Nephron progenitor cell (in vitro differentiated cells): ENCODE measurements around the gene ZFP90.
A peak's percentile ranks its signal among the peaks of the same experiment; 100 is the strongest.

Experiments used
- DNase-seq: peaks from one replicate; pipeline ENCODE4 v3.0.0; 2021
- H3K27ac Mint-ChIP-seq: 2 replicates; pipeline ENCODE4 v1.8.0; 2021; ENCODE audit warnings: mild to moderate bottlenecking, moderate library complexity, mixed read lengths
- H3K27me3 Mint-ChIP-seq: 2 replicates; pipeline ENCODE4 v1.8.0; 2021; ENCODE audit warnings: mild to moderate bottlenecking, low read depth, mixed read lengths; ENCODE audit not compliant: poor library complexity
- H3K36me3 Mint-ChIP-seq: 2 replicates; pipeline ENCODE4 v1.8.0; 2021; ENCODE audit warnings: low read depth, mixed read lengths
- H3K4me1 Mint-ChIP-seq: 2 replicates; pipeline ENCODE4 v1.8.0; 2021; ENCODE audit warnings: mixed read lengths
- H3K4me3 Mint-ChIP-seq: 2 replicates; pipeline ENCODE4 v1.8.0; 2021; ENCODE audit warnings: mild to moderate bottlenecking, moderate library complexity, mixed read lengths
- H3K9me3 Mint-ChIP-seq: 2 replicates; pipeline ENCODE4 v1.8.0; 2021; ENCODE audit warnings: mild to moderate bottlenecking, moderate library complexity, mixed read lengths
- CTCF ChIP-seq: fragments of 200-600 bp; sonication (generic); IDR thresholded peaks from 2 replicates; pipeline ENCODE4 v1.5.0; 2021; ENCODE audit warnings: antibody characterized with exemption

ZFP90 gene

DNA sequence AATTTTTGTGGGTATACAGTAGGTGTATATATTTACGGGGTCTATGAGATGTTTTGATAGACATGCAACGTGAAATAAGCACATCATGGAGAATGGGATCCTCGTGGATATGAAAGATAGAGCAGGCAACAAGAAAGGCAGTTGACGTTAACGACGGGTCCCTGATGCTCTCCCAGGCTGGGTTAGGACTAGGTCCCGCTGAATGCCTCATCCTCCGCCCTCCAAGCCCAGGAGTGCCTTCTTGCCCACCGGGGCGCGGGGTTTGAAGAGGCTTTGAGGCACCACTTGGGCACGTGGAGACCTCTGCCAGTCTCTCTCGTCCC lies 9.5 kb upstream of the ZFP90 start:
- Mint-ChIP-seq H3K9me3 (peaks cover 52% of the 10 kb centered on the region), H3K27ac (no peak overlapping the region)

GRCh38 chr16:68529931-68530701 lies 9.0 kb upstream of the ZFP90 start:
- peaks cover 55% of the 10 kb centered on the region for H3K9me3 Mint-ChIP-seq
- peak; percentile 74 for DNase-seq
- H3K36me3 Mint-ChIP-seq: peaks cover 36% of the 10 kb centered on the region
- peaks cover 38% of the 10 kb centered on the region for H3K27me3 Mint-ChIP-seq
- peak overlapping the region; percentile 83 for H3K4me3 Mint-ChIP-seq
- TF ChIP-seq CTCF: no peak
- H3K4me1 Mint-ChIP-seq: peaks cover 15% of the 10 kb centered on the region
- H3K27ac Mint-ChIP-seq: no peak overlapping the region

More for the DNA sequence above, 9.5 kb upstream of the ZFP90 start:
- peaks cover 15% of the 10 kb centered on the region for H3K4me1 Mint-ChIP-seq
- H3K4me3 Mint-ChIP-seq: peak overlapping the region; percentile 83
- DNase-seq: no peak
- TF ChIP-seq CTCF: no peak
- peaks cover 31% of the 10 kb centered on the region for H3K36me3 Mint-ChIP-seq
- peaks cover 38% of the 10 kb centered on the region for H3K27me3 Mint-ChIP-seq

DNA sequence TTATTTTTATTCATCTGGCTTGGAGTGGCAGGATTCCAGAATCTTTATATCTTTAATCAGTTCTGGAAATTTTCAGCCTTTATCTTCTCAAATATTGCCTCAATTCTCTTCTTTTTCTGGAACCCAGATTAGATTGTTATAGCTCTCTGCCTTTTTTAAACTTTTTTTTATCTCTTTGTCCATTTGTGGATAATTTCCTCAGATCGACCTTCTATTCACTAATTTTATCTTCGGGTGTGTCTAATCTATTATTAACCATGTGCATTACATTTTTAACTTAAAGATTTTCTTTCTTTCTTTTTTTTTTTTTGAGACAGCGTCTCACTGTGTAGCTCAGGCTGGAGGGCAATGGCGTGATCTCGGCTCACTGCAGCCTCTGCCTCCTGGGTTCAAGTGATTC lies 5.2 kb upstream of the ZFP90 start:
- Mint-ChIP-seq H3K4me1 (peaks cover 14% of the 10 kb centered on the region), H3K36me3 (peaks cover 55% of the 10 kb centered on the region), H3K27me3 (peaks cover 29% of the 10 kb centered on the region), H3K4me3 (no peak overlapping the region), H3K27ac (no peak overlapping the region), H3K9me3 (peaks cover 47% of the 10 kb centered on the region)
- TF ChIP-seq CTCF: no peak
- DNase-seq: no peak

DNA sequence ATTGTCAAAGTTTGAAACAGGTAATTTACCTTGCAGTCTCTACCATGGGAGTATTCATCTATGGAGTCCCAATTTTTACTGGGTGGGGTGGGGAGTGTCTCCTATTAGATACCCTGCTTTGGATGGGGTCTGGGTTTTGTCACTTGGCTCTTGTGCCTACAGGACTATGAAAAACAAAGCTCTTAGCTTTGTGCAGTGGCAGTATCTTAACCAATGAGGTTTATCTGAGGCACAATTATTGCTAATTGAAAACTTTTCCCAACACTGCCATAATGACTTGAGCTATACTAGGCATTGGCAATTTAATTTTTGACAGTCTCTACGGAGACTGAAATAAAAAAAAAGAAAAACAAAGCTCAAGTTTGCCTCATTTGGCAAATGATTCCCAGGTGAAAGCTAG lies 3.8 kb upstream of the ZFP90 start:
- Mint-ChIP-seq H3K4me1 (peaks cover 18% of the 10 kb centered on the region), H3K27ac (no peak overlapping the region), H3K4me3 (no peak overlapping the region), H3K36me3 (peaks cover 64% of the 10 kb centered on the region), H3K27me3 (peaks cover 15% of the 10 kb centered on the region), H3K9me3 (peaks cover 46% of the 10 kb centered on the region)
- TF ChIP-seq CTCF: no peak
- DNase-seq: no peak

DNA sequence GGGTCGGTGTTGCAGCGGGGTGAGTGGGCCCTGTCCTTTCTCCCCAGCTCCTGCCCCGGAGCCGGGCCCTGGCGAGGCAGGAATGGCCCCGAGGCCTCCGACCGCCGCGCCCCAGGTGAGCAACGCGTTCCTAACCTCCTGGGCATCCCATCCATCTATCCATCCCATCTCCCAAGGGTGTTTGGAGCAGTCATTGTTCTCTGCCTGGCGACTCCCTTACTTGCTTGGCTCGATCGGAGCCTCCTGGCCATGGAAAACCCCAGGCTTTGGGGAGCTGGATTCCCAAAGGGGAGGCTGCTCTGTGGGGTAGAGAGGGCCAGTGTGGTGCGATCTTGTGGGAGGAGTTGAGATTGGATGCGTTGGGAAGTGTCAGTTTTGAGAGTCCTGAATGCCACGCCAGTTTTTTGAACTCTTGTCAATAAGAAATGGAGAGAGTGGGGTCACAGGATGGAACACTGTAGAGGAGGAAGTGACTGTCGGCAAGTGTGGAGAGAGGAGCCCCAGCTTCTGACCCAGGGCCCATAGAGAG lies 684 bp downstream of the ZFP90 start:
- DNase-seq: no peak
- Mint-ChIP-seq H3K27me3 (no peaks in the 10 kb centered on the region), H3K9me3 (peaks cover 60% of the 10 kb centered on the region), H3K4me1 (peaks cover 14% of the 10 kb centered on the region), H3K4me3 (peak overlapping the region; percentile 90), H3K27ac (peak overlapping the region; percentile 68), H3K36me3 (peaks cover 76% of the 10 kb centered on the region)
- TF ChIP-seq CTCF: no peak

- no peak for TF ChIP-seq CTCF
- Mint-ChIP-seq H3K27me3 (peaks cover 20% of the 10 kb centered on the region), H3K4me3 (no peak overlapping the region), H3K9me3 (peaks cover 99% of the 10 kb centered on the region), H3K36me3 (peaks cover 100% of the 10 kb centered on the region), H3K4me1 (no peaks in the 10 kb centered on the region), H3K27ac (no peak overlapping the region)
- DNase-seq: no peak
Observed at GRCh38 chr16:68548947-68549346, 9.9 kb downstream of the ZFP90 start.
